NCI-H146 treated with DMSO at 0.1 percent for 48 hours (cell line): ENCODE data around the gene MAPRE3.
A peak's percentile ranks its signal among the peaks of the same experiment; 100 is the strongest.

Source experiments
- DNase-seq: peaks from one replicate; lab custom pipeline; 2025; ENCODE audit not compliant: unreplicated experiment; lab: John Stamatoyannopoulos, UW

Gene MAPRE3

GRCh38 chr2:27010139-27010538 lies 39.7 kb downstream of the MAPRE3 start:
- no peak for DNase-seq

- no peak for DNase-seq
Observed at GRCh38 chr2:27013738-27014137, 43.3 kb downstream of the MAPRE3 start.

GRCh38 chr2:27014771-27015433 lies 44.5 kb downstream of the MAPRE3 start:
- DNase-seq, result no peak

- DNase-seq, result peak; percentile 66
Observed at GRCh38 chr2:27016801-27017325, 46.4 kb downstream of the MAPRE3 start.

GRCh38 chr2:27018142-27018541 lies 47.7 kb downstream of the MAPRE3 start:
- no peak for DNase-seq

- no peak for DNase-seq
Observed at GRCh38 chr2:27019459-27019858, 49.0 kb downstream of the MAPRE3 start.

GRCh38 chr2:27019931-27020855 lies 49.8 kb downstream of the MAPRE3 start:
- no peak for DNase-seq

- no peak for DNase-seq
Observed at GRCh38 chr2:27021253-27022049, 51.0 kb downstream of the MAPRE3 start.

GRCh38 chr2:27023740-27024139 lies 53.3 kb downstream of the MAPRE3 start:
- DNase-seq, result no peak

GRCh38 chr2:27024188-27024587 lies 53.8 kb downstream of the MAPRE3 start:
- no peak for DNase-seq

GRCh38 chr2:27024812-27025211 lies 54.4 kb downstream of the MAPRE3 start:
- DNase-seq, result no peak

- no peak for DNase-seq
Observed at GRCh38 chr2:27025281-27025800, 54.9 kb downstream of the MAPRE3 start.

GRCh38 chr2:27025861-27026851 lies 55.7 kb downstream of the MAPRE3 start:
- no peak for DNase-seq

GRCh38 chr2:27027211-27027651 lies 56.8 kb downstream of the MAPRE3 start:
- DNase-seq, result no peak

- no peak for DNase-seq
Observed at GRCh38 chr2:27029051-27029450, 58.6 kb downstream of the MAPRE3 start.

- peak; percentile 56 for DNase-seq
Observed at GRCh38 chr2:27032495-27033252, 62.2 kb downstream of the MAPRE3 start, which contains the start of gene TMEM214. Gene TMEM214 (plus strand): TSS chr2:27032965. CDS start chr2:27033016, 51 bp downstream.

- no peak for DNase-seq
Observed at GRCh38 chr2:27033253-27033852, 62.9 kb downstream of the MAPRE3 start.

GRCh38 chr2:27038012-27038411 lies 67.6 kb downstream of the MAPRE3 start:
- no peak for DNase-seq
